Left lung (tissue), 10 donors: ENCODE measurements around the gene GULP1. TPM values are rescaled to one million over a fixed set of nuclear protein-coding genes. Genes with fewer than 3 reads are reported as not detected.
A peak's percentile ranks its signal among the peaks of the same experiment; 100 is the strongest.

Experiments
- ATAC-seq: fragments of 200-7000 bp; cut with Tn5 transposase; one replicate; pipeline ENCODE4 v1.9.1; 2020; ENCODE audit warnings: moderate library complexity
- DNase-seq, 4 donors: peaks; one replicate each; pipeline ENCODE4 v3.0.0-alpha.2; 2013 to 2020
- H3K27ac ChIP-seq, 2 donors: fragments of 200-600 bp; sonication (generic) in 1 of 2; one replicate each; pipeline versions ENCODE4 v1.5.0 to v1.8.0; 2020 to 2021
- H3K27me3 ChIP-seq, 2 donors: fragments of 200-600 bp; sonication (generic) in 1 of 2; one replicate each; pipeline versions ENCODE4 v1.5.0 to v1.8.0; 2020 to 2021
- H3K36me3 ChIP-seq, 2 donors: fragments of 200-600 bp; sonication (generic) in 1 of 2; one replicate each; pipeline versions ENCODE4 v1.5.0 to v1.8.0; 2020 to 2021
- H3K4me1 ChIP-seq, 2 donors: fragments of 200-600 bp; one replicate each; pipeline ENCODE4 v1.8.0; 2021
- H3K4me3 ChIP-seq, 2 donors: fragments of 200-600 bp; sonication (generic) in 1 of 2; one replicate each; pipeline versions ENCODE4 v1.5.0 to v1.8.0; 2020 to 2021; ENCODE audit warnings: mild to moderate bottlenecking in 1 of 2
- H3K9me3 ChIP-seq, 2 donors: fragments of 200-600 bp; sonication (generic) in 1 of 2; one replicate each; pipeline versions ENCODE4 v1.5.0 to v1.8.0; 2020 to 2021
- CTCF ChIP-seq, 2 donors: fragments of 200-600 bp; sonication (generic) in 1 of 2; IDR thresholded peaks; one replicate each; pipeline versions ENCODE4 v1.5.0 to v1.8.0; 2021; ENCODE audit warnings: antibody characterized with exemption in 2 of 2
- intact Hi-C, 2 donors: fragments of 100-400 bp; cut with DNase I; formaldehyde crosslinking; loops; one replicate each; pipeline versions ENCODE4 v1.11.2 to v1.14.2; 2022
- polyA plus RNA-seq, 6 donors: library from polyadenylated mRNA; unstranded; fragments of 120-200 nt; gene quantifications; one replicate each; pipeline ENCODE4 v1.2.1, GENCODE V29; 2013; ENCODE audit not compliant: insufficient read length in 6 of 6
- total RNA-seq, 2 donors: library from RNA; stranded (reverse); fragmentation: NEBNext Ultra II Directional; extraction: Animal tissue kit (Norgen Biotek cat#: 25700); gene quantifications; one replicate each; pipeline ENCODE4 v1.2.1, GENCODE V29; 2021
- donor health status: DM: no; HTN: yes; CAD: no.
- donor health status: DM: no; HTN: no; CAD: no.

GULP1 gene
- total and polyA plus RNA-seq, 8 donors = 27.5 to 120 (median 85.4) TPM

- Histone ChIP-seq H3K4me1 (no peaks in the 10 kb centered on the region), H3K9me3 (no peaks in the 10 kb centered on the region), H3K27me3 (no peaks in the 10 kb centered on the region), H3K27ac (no peak overlapping the region), H3K36me3 (no peaks in the 10 kb centered on the region), H3K4me3 (no peak overlapping the region)
- no peak for TF ChIP-seq CTCF (IDR thresholded peaks at IDR 0.05)
- intact Hi-C loops = no loop called here
- DNase-seq (no peak), ATAC-seq (no peak)
These were observed 296.6 kb downstream of the GULP1 start for GRCh38 chr2:188588235-188588634.

GRCh38 chr2:188596054-188596453 is 304.4 kb downstream of the GULP1 start:
- peak in 1 of 4 donors; percentile 5 for DNase-seq
- Histone ChIP-seq H3K9me3 (no peaks in the 10 kb centered on the region), H3K36me3 (no peaks in the 10 kb centered on the region), H3K27ac (no peak overlapping the region), H3K4me1 (no peaks in the 10 kb centered on the region), H3K4me3 (no peak overlapping the region), H3K27me3 (no peaks in the 10 kb centered on the region)
- intact Hi-C loops = no loop called here
- TF ChIP-seq CTCF (IDR thresholded peaks at IDR 0.05) = no peak
- ATAC-seq = no peak

- no peaks in the 10 kb centered on the region for H3K4me1 ChIP-seq
- intact Hi-C loops = no loop called here
- TF ChIP-seq CTCF (IDR thresholded peaks at IDR 0.05) = no peak
- H3K36me3 ChIP-seq = no peaks in the 10 kb centered on the region
- peak overlapping the region in 1 of 2 donors; percentile 57 for H3K27ac ChIP-seq
- ATAC-seq (peak; percentile 49), DNase-seq (peak in 1 of 4 donors; percentile 13)
- H3K27me3 ChIP-seq = no peaks in the 10 kb centered on the region
- H3K4me3 ChIP-seq = no peak overlapping the region
- no peaks in the 10 kb centered on the region for H3K9me3 ChIP-seq
These were observed 306.9 kb downstream of the GULP1 start for GRCh38 chr2:188598551-188598950.

- DNase-seq = no peak
These were observed 307.5 kb downstream of the GULP1 start for GRCh38 chr2:188599140-188599539.

GRCh38 chr2:188600536-188601210 is 309.0 kb downstream of the GULP1 start:
- no peak overlapping the region for H3K4me3 ChIP-seq
- no peaks in the 10 kb centered on the region for H3K27me3 ChIP-seq
- peak overlapping the region in 1 of 2 donors; percentile 57 for H3K27ac ChIP-seq
- no peak for TF ChIP-seq CTCF (IDR thresholded peaks at IDR 0.05)
- H3K4me1 ChIP-seq = no peaks in the 10 kb centered on the region
- intact Hi-C loops = no loop called here
- ATAC-seq = no peak
- no peaks in the 10 kb centered on the region for H3K36me3 ChIP-seq
- DNase-seq = no peak
- H3K9me3 ChIP-seq = peaks cover 0 to 2% of the 10 kb centered on the region in 2 donors

More at GRCh38 chr2:188599140-188599539, 307.5 kb downstream of the GULP1 start:
- no peaks in the 10 kb centered on the region for H3K27me3 ChIP-seq
- no peak for TF ChIP-seq CTCF (IDR thresholded peaks at IDR 0.05)
- no peaks in the 10 kb centered on the region for H3K9me3 ChIP-seq
- intact Hi-C loops = no loop called here
- H3K4me1 ChIP-seq = no peaks in the 10 kb centered on the region
- peak overlapping the region in 1 of 2 donors; percentile 57 for H3K27ac ChIP-seq
- no peak overlapping the region for H3K4me3 ChIP-seq
- H3K36me3 ChIP-seq = no peaks in the 10 kb centered on the region
- ATAC-seq = no peak
